ENCODE data around the gene IQGAP1. TPM values are rescaled to one million over a fixed set of nuclear protein-coding genes. Genes with fewer than 3 reads are reported as not detected.
"Not testable (repeated sequence)": the region's sequence is repeated elsewhere in the genome, so short reads cannot be mapped to it uniquely, and the experiment has no call there.

Gene IQGAP1
- total and polyA plus RNA-seq, 4 donors, result 61.1 to 297 (median 203) TPM

DNA sequence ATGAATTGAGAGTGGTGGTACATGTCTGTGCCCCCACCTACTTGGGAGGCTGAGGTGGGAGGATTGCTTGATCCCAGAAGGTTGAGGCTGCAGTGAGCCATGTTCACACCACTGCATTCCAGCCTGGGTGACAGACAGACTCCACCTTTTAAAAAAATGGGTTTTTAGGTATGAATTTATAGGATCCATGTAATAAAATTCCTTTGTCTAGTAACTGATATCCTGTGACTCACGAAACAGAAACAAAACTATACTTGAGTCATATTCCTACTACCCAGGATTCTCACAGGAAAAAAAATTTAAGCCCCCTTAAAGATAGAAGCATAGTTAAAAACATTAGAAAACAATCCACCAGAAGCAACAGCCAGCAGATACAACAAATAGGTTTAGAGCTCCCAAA lies 131.6 kb downstream of the IQGAP1 start:
- intact Hi-C loops (cut with DNase I), result no loop called here
- ATAC-seq (ENCODE audit: low FRiP score) (no peak), DNase-seq (no peak)
- no peaks in the 10 kb centered on the region for H3K27me3 ChIP-seq (ENCODE audit: control insufficient read depth in 1 of 2, insufficient read depth in 2 of 2, low read length in 1 of 2)
- no peaks in the 10 kb centered on the region for H3K36me3 ChIP-seq (ENCODE audit: control insufficient read depth in 1 of 2, insufficient read depth in 2 of 2, low read length in 1 of 2)
- 85 to 88% methylated on average over 1 of the region's 1 CpG for WGBS, 2 donors
- H3K27ac ChIP-seq (ENCODE audit: low read depth in 1 of 2, low read length in 2 of 2), result no peak overlapping the region
- H3K9me3 ChIP-seq (ENCODE audit: control insufficient read depth, low read length), result no peaks in the 10 kb centered on the region
- no peaks in the 10 kb centered on the region for H3K4me1 ChIP-seq (ENCODE audit: control insufficient read depth in 1 of 2, insufficient read depth in 2 of 2, low read length in 2 of 2)
- H3K4me3 ChIP-seq (ENCODE audit: low read length in 2 of 2), result no peak overlapping the region

DNA sequence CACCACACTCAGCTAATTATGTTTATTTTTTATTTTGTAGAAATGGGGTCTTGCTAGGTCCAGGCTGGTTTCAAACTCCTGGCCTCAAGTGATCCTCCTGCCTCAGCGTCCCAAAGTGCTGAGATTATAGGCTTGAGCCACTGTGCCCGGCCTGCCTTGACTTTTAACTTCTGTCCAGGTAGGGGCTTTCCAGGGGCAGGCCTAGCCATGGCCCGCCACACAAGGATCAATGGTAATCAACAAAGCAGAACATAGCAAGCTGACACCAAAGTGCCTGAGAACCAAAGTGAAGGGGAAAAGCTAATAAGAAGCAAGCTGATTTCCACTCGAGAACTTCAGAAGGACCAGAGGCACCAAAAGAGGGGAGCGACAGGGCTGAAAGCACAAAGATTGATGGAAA lies 132.3 kb downstream of the IQGAP1 start:
- H3K9me3 ChIP-seq (ENCODE audit: control insufficient read depth, low read length), result no peaks in the 10 kb centered on the region

DNA sequence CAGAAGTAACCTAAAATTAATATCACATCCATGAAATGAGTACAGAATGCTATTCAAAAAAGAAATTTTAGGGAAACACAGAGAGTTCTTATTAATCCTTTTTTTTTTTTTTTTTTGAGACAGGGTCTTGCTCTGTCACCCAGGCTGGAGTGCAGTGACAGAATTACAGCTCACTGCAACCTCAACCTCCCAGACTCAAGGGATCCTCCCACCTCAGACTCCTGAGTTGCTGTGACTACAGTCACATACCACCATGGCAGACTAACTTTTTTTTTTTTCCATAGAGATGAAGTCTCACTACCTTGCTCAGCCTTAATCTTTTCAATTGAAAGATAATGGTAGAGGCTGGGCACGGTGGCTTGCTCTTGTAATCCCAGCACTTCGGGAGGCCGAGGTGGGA lies 135.3 kb downstream of the IQGAP1 start:
- Histone ChIP-seq H3K4me1 (ENCODE audit: control insufficient read depth in 1 of 2, insufficient read depth in 2 of 2, low read length in 2 of 2) (no peaks in the 10 kb centered on the region), H3K36me3 (ENCODE audit: control insufficient read depth in 1 of 2, insufficient read depth in 2 of 2, low read length in 1 of 2) (no peaks in the 10 kb centered on the region), H3K27ac (ENCODE audit: low read depth in 1 of 2, low read length in 2 of 2) (no peak overlapping the region), H3K27me3 (ENCODE audit: control insufficient read depth in 1 of 2, insufficient read depth in 2 of 2, low read length in 1 of 2) (no peaks in the 10 kb centered on the region), H3K9me3 (ENCODE audit: control insufficient read depth, low read length) (no peaks in the 10 kb centered on the region), H3K4me3 (ENCODE audit: low read length in 2 of 2) (no peak overlapping the region)
- DNase-seq (no peak), ATAC-seq (ENCODE audit: low FRiP score) (no peak)
- WGBS, 2 donors, result 96 to 98% methylated on average over 3 of the region's 3 CpGs
- intact Hi-C loops (cut with DNase I), result no loop called here

More for the DNA sequence above, 132.3 kb downstream of the IQGAP1 start:
- Histone ChIP-seq H3K27ac (ENCODE audit: low read depth in 1 of 2, low read length in 2 of 2) (no peak overlapping the region), H3K4me1 (ENCODE audit: control insufficient read depth in 1 of 2, insufficient read depth in 2 of 2, low read length in 2 of 2) (no peaks in the 10 kb centered on the region), H3K4me3 (ENCODE audit: low read length in 2 of 2) (no peak overlapping the region), H3K36me3 (ENCODE audit: control insufficient read depth in 1 of 2, insufficient read depth in 2 of 2, low read length in 1 of 2) (no peaks in the 10 kb centered on the region), H3K27me3 (ENCODE audit: control insufficient read depth in 1 of 2, insufficient read depth in 2 of 2, low read length in 1 of 2) (no peaks in the 10 kb centered on the region)
- DNase-seq, result no peak
- ATAC-seq (ENCODE audit: low FRiP score), result no peak
- intact Hi-C loops (cut with DNase I), result no loop called here
- 91 to 93% methylated on average over 5 of the region's 5 CpGs for WGBS, 2 donors

DNA sequence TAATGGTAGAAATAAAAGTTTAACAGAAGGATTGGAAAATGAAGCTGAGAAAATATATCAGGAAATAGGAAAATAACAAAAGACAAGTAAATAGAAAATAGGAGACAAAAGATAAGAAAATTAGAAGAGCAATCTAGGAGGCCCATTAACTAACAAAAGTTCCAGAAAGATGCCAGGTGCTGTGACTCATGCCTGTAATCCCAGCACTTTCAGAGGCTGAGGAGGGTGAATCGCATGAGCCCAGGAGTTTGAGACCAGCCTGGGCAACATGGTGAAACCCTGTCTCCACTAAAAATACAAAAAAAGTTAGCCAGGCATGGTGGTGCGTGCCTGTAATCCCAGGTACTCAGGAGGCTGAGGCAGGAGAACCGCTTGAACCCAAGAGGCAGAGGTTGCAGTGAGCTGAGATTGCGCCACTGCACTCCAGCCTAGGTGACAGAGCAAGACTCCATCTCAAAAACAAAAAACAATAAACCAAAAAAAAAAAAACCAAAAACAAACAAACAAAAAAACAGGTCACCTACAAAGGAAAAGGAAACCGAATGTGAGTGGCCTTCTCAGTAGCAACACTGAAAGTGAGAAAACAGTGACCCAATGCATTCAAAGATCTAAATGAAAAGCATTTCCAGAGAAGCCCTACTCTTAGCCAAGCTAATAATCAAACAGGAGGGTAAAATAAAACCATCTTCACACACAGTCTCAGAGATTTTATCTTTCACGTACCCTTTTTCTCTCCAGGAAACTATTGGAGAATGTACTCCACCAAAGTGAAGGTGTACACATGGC lies 136.2 kb downstream of the IQGAP1 start:
- intact Hi-C loops (cut with DNase I), result not testable (repeated sequence)

DNA sequence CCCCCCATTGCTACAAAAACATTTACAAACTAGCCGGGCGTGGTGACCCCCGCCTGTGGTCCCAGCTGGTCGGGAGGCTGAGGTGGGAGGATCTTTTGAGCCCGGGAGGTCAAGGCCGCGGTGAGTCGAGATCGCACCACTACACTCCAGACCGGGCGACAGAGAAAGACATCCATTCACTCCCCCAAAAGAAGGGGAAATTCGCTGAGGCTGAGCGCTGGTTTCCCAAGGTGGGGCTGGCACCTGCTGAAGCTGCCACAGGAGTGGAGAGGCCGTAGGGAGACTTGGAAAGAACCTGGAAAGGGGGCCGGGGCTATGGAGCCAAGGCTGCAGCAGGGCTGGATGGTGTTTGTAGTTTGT lies 140.9 kb downstream of the IQGAP1 start:
- no peaks in the 10 kb centered on the region for H3K9me3 ChIP-seq (ENCODE audit: control insufficient read depth, low read length)
- H3K36me3 ChIP-seq (ENCODE audit: control insufficient read depth in 1 of 2, insufficient read depth in 2 of 2, low read length in 1 of 2), result no peaks in the 10 kb centered on the region
- 59 to 61% methylated on average over 15 of the region's 15 CpGs for WGBS, 2 donors
- peak overlapping the region; percentile 73 to 97 for H3K27ac ChIP-seq (ENCODE audit: low read depth in 1 of 2, low read length in 2 of 2)
- intact Hi-C loops (cut with DNase I), result no loop called here
- H3K4me3 ChIP-seq (ENCODE audit: low read length in 2 of 2), result no peak overlapping the region
- ATAC-seq (ENCODE audit: low FRiP score) (peak; percentile 4), DNase-seq (peak in 1 of 2 donors; percentile 40)
- no peaks in the 10 kb centered on the region for H3K27me3 ChIP-seq (ENCODE audit: control insufficient read depth in 1 of 2, insufficient read depth in 2 of 2, low read length in 1 of 2)
- H3K4me1 ChIP-seq (ENCODE audit: control insufficient read depth in 1 of 2, insufficient read depth in 2 of 2, low read length in 2 of 2), result peaks cover 0 to 5% of the 10 kb centered on the region in 2 donors

More for the DNA sequence above, 136.2 kb downstream of the IQGAP1 start:
- H3K27ac ChIP-seq (ENCODE audit: low read depth in 1 of 2, low read length in 2 of 2); H3K36me3 ChIP-seq (ENCODE audit: control insufficient read depth in 1 of 2, insufficient read depth in 2 of 2, low read length in 1 of 2); H3K4me3 ChIP-seq (ENCODE audit: low read length in 2 of 2); H3K9me3 ChIP-seq (ENCODE audit: control insufficient read depth, low read length); H3K4me1 ChIP-seq (ENCODE audit: control insufficient read depth in 1 of 2, insufficient read depth in 2 of 2, low read length in 2 of 2); ATAC-seq (ENCODE audit: low FRiP score); H3K27me3 ChIP-seq (ENCODE audit: control insufficient read depth in 1 of 2, insufficient read depth in 2 of 2, low read length in 1 of 2); DNase-seq: not testable (repeated sequence)
- 94 to 97% methylated on average over 6 of the region's 6 CpGs for WGBS, 2 donors

DNA sequence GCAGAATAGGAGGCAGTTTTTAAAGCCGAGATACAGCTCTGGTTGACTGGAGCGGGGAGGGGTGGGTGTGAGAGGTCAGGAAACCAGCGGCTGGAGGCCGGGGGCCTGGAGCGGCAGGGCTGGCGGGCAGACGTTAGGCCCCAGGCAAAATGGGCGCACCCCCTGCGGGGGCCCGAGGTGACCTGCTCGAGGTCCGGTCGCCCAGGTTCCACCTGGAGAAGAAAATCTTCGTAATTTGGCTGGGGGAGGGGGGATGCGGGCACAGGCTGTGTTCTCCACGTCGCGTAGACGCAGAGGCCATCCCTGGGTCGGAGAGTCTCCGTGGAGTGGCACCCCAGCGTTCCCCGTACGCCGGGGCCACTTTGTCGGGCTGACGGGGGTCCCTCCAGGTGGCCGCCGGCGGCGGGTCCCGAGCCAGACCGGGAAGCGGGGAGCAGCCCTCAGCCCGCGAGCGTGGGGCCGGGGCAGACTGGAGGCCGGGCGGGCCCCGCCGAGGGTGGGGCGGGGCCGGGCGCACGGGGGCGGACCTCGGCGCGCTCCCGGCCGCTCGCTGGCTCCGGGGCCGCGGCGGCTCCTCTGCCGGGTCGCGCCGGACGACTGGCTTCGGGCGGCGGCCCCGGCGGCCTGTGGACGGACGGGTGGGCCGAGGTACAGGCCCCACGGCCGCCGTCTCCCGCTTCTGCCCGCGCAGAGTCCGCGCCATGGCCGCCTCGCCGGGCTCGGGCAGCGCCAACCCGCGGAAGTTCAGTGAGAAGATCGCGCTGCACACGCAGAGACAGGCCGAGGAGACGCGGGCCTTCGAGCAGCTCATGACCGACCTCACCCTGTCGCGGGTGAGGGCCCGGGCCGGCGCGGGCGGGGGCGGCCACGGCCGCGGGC lies 141.6 kb downstream of the IQGAP1 start, which contains the start of gene CRTC3:
Gene CRTC3, plus strand, starts transcription at position 553 of the 879 bp plus-strand sequence. Its CDS starts 149 bp downstream, at position 702.
- Histone ChIP-seq H3K9me3 (ENCODE audit: control insufficient read depth, low read length) (no peaks in the 10 kb centered on the region), H3K4me1 (ENCODE audit: control insufficient read depth in 1 of 2, insufficient read depth in 2 of 2, low read length in 2 of 2) (peaks cover 0 to 5% of the 10 kb centered on the region in 2 donors), H3K4me3 (ENCODE audit: low read length in 2 of 2) (peak within 1 kb of the TSS; percentile 80 to 94), H3K36me3 (ENCODE audit: control insufficient read depth in 1 of 2, insufficient read depth in 2 of 2, low read length in 1 of 2) (no peaks in the 10 kb centered on the region), H3K27ac (ENCODE audit: low read depth in 1 of 2, low read length in 2 of 2) (peak within 1 kb of the TSS; percentile 73 to 97), H3K27me3 (ENCODE audit: control insufficient read depth in 1 of 2, insufficient read depth in 2 of 2, low read length in 1 of 2) (no peaks in the 10 kb centered on the region)
- DNase-seq, result peak; percentile 67 to 86
- peak; percentile 91 for ATAC-seq (ENCODE audit: low FRiP score)
- 1% methylated on average over 45 to 104 of the region's 104 CpGs for WGBS, 2 donors
- intact Hi-C loops (cut with DNase I), result loop anchor here (5.0 to 10.0 kb wide), 2 partner anchors 73 to 75 kb away; no protein-coding TSS in a partner anchor

DNA sequence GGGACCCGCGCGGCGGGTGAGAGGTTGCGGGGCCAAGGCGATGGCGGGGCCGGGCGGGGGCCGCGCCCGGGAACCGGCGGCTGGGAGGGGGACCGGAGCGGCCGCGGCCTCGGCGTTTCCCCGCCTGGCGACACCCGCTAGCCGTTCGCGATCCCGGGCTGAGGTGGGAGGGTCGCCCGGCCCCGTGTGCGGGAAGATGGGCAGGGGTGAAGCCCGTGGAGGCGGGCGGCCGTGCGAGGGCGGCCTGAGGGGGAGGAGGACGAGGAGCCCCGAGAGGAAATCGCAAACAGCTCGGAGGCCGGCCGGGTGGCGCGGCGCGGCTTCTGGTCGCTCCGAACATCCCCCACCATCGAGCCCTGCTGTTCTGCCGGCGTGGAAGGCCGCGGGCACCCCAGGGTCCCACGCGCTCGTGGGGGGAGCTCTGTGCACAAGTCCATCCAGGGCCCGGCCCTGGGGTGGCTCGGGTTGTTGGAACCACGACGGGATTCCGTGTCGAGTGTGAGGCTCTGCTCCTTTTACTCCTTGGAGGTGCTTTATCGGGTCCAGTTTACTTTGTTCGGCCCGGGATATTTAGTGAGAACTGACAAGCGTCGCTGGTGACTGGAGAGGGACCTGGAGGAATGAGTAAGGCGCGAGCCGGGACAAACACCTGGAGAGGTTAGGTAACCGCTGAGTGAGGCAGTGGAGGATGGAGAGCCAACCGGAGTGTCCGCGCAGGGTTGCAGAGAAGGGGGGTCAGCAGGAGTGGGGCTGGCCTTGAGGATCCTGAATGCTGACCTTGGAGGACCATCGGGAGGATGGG lies 142.4 kb downstream of the IQGAP1 start:
- WGBS, 2 donors, result 1% methylated on average over 48 to 76 of the region's 76 CpGs
- peak; percentile 68 for ATAC-seq (ENCODE audit: low FRiP score)
- Histone ChIP-seq H3K9me3 (ENCODE audit: control insufficient read depth, low read length) (no peaks in the 10 kb centered on the region), H3K4me3 (ENCODE audit: low read length in 2 of 2) (peak overlapping the region; percentile 80 to 94), H3K4me1 (ENCODE audit: control insufficient read depth in 1 of 2, insufficient read depth in 2 of 2, low read length in 2 of 2) (peaks cover 0 to 5% of the 10 kb centered on the region in 2 donors), H3K27me3 (ENCODE audit: control insufficient read depth in 1 of 2, insufficient read depth in 2 of 2, low read length in 1 of 2) (no peaks in the 10 kb centered on the region), H3K36me3 (ENCODE audit: control insufficient read depth in 1 of 2, insufficient read depth in 2 of 2, low read length in 1 of 2) (no peaks in the 10 kb centered on the region), H3K27ac (ENCODE audit: low read depth in 1 of 2, low read length in 2 of 2) (peak overlapping the region; percentile 73 to 88)
- intact Hi-C loops (cut with DNase I), result loop anchor here (5.0 to 10.0 kb wide), 2 partner anchors 72 to 74 kb away; no protein-coding TSS in a partner anchor
- DNase-seq, result peak; percentile 64 to 86

DNA sequence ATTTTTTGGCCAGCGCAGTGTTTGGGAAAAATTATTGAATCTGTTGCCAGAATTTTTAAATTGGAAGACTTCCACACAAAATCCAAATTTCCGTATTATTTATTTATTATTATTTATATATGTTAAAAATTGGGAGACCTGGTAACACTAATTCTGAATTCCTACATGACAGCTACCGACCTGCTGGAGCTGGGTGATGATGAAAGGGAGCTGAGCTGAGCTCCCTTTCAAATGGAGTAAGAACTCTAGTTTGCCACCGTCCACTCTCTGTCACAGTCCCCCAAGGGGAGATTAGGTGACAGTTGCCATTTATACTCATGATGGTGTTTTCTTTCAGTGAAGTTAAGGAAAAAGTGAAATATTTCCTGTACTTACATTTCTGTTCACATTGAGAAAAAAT lies 143.1 kb downstream of the IQGAP1 start:
- H3K4me1 ChIP-seq (ENCODE audit: control insufficient read depth in 1 of 2, insufficient read depth in 2 of 2, low read length in 2 of 2), result peaks cover 0 to 5% of the 10 kb centered on the region in 2 donors
- 1 to 5% methylated on average over 4 of the region's 4 CpGs for WGBS, 2 donors
- ATAC-seq (ENCODE audit: low FRiP score) (no peak), DNase-seq (no peak)
- intact Hi-C loops (cut with DNase I), result loop anchor here (5.0 to 10.0 kb wide), 2 partner anchors 71 to 74 kb away; no protein-coding TSS in a partner anchor
- no peak overlapping the region for H3K27ac ChIP-seq (ENCODE audit: low read depth in 1 of 2, low read length in 2 of 2)
- no peaks in the 10 kb centered on the region for H3K27me3 ChIP-seq (ENCODE audit: control insufficient read depth in 1 of 2, insufficient read depth in 2 of 2, low read length in 1 of 2)
- no peaks in the 10 kb centered on the region for H3K9me3 ChIP-seq (ENCODE audit: control insufficient read depth, low read length)
- H3K4me3 ChIP-seq (ENCODE audit: low read length in 2 of 2), result peak overlapping the region; percentile 80 to 94
- H3K36me3 ChIP-seq (ENCODE audit: control insufficient read depth in 1 of 2, insufficient read depth in 2 of 2, low read length in 1 of 2), result no peaks in the 10 kb centered on the region
